DOHH2 (cell line): ENCODE data around the gene ABCC8.

Experiments used
- CTCF ChIP-seq: fragments of 200-600 bp; sonication (generic); IDR thresholded peaks from one replicate; pipeline ENCODE4 v1.5.1; 2014; ENCODE audit warnings: antibody characterized with exemption, mild to moderate bottlenecking, low read depth, low read length; ENCODE audit not compliant: poor library complexity, severe bottlenecking
- EZH2phosphoT487 ChIP-seq: fragments of 200-600 bp; sonication (generic); IDR thresholded peaks from 2 replicates; pipeline ENCODE4 v1.6.1; 2017; ENCODE audit warnings: borderline replicate concordance, mild to moderate bottlenecking, antibody characterized with exemption, low read length, moderate library complexity, mixed read lengths

GRCh38 chr11:17449158-17449557, 27.5 kb downstream of the ABCC8 start:
- TF ChIP-seq CTCF (no peak), EZH2phosphoT487 (no peak)
